NCI-H226 (cell line): Measurements from ENCODE around the gene EFEMP1.

Source experiments
- DNase-seq: peaks from one replicate; pipeline ENCODE4 v3.0.0-alpha.2; 2015

EFEMP1 gene, protein sequence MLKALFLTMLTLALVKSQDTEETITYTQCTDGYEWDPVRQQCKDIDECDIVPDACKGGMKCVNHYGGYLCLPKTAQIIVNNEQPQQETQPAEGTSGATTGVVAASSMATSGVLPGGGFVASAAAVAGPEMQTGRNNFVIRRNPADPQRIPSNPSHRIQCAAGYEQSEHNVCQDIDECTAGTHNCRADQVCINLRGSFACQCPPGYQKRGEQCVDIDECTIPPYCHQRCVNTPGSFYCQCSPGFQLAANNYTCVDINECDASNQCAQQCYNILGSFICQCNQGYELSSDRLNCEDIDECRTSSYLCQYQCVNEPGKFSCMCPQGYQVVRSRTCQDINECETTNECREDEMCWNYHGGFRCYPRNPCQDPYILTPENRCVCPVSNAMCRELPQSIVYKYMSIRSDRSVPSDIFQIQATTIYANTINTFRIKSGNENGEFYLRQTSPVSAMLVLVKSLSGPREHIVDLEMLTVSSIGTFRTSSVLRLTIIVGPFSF

DNA sequence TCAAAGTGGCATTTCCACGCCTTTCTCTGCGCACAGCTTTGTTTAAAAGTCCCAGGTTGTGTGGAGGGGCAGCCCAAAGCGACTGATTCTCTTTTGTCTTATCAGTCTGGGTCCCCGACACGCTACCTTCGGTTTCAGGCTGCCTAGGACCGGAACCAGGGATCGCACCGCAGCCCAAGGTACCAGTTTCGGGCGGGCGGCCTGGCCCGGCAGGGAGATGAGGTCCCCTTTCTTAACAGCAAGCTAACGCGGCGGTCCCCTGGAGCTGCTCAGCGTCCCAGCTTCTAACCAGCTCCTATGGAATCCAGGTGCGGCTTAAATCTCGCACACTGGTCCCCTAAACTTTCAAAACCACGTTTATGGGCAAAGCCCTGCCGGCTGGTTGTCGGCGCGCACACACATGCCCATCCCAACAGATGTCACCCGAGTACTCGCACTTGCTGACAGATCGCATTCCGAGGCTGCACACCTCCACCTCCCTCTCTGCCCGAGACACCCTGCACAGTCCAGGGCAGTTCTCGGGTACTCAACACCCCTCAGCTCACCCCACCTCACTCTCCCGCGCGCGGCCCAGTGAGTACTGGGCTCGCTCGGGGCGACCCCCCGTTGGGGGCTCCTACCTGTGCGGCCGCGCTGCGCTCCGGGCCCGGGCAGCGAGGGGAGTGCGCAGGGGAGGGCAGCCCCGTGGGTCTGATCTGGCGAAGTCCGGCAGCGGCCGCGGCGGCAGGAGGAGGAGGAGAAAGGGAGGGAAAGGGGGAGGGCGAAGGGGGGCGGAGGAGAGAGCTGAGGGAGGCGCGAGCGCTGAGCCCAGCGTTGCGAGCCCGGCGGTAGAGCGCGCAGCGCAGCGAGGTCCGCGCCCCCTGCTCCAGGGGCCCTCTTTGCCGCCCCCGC lies at the start of gene EFEMP1:
Gene EFEMP1, minus strand, starts transcription at position 692 of the 891 bp plus-strand sequence. CDS start 1,342 bp downstream, outside the sequence.
- peak; percentile 62 for DNase-seq

DNA sequence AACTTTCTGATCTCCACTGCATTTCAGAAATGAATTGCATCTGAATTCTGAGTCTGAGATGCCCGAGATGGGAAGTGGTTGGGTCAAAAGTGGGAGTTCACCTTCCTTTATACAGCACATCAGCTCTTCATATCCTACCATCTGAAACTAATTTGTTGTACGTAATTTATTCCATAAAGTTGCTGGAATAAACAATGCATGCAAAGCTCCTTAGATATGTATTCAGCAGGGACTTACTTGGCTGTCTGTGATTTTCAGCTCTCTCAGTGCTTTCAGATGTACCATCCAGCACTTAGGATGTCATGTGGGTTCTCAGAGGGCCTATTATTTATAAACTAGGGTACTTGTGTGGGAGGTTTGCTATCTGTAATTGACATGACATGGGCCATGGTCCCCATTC lies 46.9 kb upstream of the EFEMP1 start:
- no peak for DNase-seq

DNA sequence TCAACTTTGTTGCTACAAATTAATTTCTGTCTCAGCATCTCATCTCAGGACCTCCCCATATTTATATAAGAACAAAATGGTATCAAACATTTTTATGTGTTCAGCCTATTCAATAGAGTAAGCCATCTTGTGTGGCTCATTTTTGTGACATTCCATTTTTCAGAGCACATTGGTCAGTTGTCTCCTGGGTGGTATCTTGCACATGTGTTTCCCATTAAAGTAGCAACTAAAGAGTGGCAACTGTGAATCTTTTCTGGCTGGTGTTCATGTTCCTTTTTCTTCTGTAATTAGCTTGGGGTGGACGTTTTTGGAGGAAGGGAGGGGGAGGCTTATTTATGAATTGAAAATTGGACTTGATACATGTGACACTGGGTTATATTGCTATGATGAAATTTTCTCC lies 45.4 kb upstream of the EFEMP1 start:
- DNase-seq: no peak

DNA sequence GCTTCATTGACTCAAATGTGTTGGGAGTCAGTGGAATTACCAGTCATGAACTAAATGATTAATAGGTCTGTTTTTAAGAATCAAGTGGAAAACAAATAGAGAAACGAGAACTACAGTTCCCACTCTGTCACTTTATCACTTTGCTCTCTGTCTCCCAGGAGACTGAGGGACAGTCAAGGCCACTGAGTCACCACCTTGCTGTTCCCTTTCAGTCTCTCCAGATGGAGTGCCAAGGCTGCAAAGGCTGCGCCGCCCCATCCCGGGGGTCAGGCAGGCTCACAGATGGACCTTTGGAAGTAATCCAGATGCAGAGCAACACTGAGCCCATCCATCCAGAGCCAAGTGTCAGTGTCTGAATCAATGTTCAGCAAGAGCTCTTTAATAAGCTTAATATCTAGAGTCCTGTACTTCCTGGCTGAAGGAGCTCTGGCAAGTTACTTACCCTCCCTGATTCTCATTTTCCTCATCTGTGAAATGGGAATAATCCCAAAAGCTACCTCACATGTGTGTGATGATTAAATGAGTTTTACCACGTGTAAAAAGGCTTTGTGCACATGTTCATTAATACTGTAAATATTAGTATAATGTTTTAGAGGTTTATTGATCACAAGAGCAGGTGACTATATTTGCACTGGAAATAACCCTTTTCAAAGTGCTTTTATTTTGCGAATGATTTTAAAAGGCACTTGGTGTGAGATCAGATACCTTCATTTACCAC lies 43.0 kb upstream of the EFEMP1 start:
- no peak for DNase-seq

DNA sequence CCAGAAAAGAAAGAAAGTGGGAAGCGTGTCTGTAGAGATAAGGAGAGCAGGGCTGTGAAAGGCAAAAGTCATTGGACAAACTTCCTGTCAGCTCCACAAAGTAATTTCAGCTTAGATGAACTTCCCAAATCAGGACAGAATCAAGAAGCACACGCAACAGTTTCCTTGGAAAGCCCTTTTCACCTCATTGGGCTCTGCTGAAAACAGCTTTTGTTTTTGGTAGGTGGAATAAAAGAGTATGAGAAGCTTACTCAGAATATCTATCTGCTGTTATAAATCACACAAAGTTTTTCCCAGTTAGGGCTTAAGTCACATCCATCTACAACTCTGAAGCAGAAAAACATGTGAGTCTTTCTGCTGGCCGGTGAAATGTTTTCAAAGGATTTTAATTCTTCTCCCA lies 42.4 kb upstream of the EFEMP1 start:
- no peak for DNase-seq

DNA sequence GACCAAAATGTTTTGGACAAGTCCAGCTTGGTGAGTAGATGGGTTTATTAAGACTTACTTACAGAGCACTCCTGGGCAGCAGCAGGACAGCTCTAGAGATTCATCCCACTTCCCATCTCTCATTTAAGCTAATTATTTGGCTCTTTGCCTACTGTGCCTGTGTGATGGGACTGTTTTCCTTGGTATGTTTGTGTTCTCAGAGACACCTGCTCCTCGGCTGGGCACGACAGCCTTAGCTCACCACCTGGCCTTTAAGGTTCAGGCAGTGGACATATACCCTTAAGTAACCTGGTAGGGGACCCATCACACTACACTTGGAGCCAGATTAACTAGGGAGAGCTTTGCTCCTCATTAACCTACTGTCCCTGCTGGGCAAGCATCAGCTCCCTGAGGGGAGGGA lies 41.7 kb upstream of the EFEMP1 start:
- DNase-seq: no peak

DNA sequence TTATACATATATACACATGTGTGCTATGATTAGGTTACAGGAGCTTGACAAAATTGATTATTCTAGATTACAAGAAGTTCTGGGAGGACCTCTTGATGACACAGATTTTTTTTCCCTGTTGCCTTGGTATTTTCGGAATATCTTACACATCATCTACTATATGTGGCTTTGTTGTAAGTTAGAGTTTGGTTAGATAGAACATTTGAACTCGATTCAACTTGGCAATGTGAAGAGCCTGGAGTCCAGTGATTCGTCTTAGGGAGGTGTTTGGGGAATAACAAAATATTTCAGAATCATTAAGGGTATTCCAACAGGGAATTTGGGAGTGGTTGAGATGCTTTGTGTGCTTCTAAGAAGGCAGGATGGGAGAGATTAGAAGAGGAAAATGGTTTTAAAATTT lies 39.3 kb upstream of the EFEMP1 start:
- no peak for DNase-seq

DNA sequence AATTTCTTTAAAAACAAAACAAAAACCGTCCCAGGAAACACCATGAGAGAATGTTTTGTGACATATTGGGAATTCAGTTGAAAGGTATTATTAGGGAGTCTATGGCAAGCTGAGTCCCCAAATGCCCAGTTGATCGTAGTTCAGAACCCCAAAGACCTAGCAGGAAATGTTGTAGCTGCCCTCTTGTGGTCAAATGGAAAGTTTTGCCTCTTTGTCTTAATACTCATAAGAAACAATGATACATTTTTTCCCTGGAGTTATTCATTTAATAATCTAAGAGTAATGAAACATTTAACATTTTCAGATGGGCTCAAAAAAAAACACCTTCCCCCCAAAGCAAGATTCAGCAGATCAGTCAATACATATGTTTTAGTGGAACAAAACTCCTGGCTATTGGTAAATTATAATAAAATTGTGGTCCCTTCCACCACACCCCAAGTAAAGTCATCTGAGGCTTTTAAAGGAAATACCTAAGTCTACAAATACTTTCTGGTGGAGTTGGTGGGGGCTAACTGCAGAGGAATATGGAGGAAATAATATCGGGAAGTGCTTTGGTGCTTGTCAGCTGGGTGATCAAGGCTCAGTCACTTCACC lies 37.8 kb upstream of the EFEMP1 start:
- DNase-seq: peak; percentile 34

DNA sequence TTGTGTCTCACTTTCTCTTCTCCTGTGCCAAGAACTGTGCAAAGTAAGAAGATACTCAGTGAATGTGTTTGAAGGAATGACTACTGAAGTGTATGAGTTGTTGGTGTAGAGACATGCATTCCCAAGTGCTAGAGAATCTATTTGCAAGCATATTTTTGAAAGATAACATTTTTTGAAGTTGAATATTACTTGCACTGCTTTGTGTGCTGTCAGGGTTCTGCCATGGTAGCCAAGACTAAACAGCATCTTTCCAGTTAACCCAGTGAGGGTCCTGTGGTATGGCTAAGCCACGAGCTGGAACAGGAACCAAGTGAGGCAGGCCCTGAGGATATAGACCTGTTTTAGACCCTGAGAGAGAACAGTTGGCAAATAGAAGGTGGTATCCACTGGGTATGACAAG lies 35.2 kb upstream of the EFEMP1 start:
- no peak for DNase-seq

DNA sequence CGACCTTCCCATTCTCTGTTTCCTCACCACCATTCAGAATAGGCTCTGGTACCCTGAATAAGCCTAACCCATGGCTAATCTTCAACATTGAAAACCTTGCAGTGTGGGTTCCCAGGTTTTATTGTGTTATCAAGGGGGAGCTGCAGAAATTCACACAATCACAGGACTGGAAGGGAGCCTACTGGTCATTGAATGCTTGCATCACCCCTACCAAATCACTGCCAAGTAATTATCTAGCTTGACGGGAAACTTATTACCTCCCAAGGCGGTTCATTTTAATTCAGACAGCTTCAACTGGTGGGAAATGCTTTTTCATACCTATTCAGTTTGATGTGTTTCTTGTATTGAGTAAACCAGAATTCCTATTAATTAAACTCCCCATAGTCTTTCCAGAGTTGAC lies 33.6 kb upstream of the EFEMP1 start:
- DNase-seq: peak; percentile 40

DNA sequence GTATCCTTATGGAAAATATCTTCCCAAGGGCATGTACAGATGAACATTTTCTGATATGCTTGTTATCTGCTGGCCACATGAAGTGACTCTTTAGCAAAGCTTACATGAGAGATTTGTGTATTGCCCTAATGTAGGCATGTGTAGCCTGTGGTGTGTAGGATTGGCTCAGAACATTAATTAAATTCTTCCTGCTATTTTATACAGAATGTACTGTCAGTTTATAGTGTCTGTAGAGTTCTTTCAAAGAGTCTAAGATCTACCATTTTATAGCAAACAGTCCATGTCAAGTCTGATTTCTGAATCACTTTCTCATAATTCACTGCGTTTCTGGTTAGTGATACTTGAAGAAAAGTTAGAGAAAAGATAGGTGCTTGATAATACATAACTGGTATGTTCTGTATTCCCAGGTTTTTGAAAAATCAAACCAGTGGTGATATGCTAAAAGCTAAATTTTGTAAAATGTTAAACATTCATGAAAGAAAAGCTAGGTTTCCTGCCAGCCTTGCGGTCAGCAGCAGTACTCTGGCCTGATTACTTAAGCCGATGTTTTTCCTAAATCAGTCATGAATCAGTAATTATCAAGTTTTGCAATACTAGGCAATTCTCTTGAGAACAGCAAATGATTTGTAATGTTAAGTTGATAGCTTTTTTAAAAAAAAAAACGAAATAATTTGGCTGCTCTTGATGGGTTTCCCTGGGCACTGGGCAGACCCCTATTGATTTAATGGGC lies 30.9 kb upstream of the EFEMP1 start:
- no peak for DNase-seq

DNA sequence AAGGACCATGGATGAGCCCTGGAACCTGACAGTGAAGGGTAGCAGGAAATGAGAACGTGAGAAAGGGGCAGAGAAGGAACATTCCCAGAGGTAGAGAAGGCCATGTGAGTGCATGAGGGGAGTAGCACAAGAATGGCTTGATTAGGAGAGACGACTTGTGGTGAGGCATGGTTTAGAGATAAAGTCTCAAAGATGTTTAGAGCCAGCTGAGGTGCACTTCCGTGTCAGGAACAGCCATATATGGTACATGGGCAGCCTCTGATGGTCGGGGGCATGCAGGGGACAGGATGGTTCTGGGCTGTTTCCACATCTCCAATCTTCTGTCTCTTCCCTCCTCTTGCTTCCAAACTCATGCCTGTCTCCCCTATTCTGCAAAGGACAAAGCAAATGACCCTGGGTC lies 28.8 kb upstream of the EFEMP1 start:
- DNase-seq: no peak

DNA sequence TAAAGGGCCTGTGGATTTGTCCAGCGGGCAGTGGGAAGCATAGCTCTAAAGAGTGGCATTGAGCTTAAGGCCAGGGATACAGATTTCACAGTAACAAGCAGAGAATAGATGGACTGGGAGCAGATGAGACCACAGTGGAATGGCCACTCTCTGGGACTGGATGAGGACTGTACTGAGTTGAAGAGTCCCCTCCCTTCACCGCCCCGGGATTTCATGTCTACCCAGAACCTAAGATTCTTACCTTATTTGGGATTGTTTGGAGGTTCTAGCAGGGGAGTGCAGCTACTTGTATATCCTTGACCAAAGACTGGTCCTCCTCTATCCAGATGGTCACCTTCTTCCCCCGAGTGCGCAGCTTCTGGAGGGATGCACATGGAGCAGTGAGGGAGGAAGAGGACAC lies 28.0 kb upstream of the EFEMP1 start:
- DNase-seq: no peak

DNA sequence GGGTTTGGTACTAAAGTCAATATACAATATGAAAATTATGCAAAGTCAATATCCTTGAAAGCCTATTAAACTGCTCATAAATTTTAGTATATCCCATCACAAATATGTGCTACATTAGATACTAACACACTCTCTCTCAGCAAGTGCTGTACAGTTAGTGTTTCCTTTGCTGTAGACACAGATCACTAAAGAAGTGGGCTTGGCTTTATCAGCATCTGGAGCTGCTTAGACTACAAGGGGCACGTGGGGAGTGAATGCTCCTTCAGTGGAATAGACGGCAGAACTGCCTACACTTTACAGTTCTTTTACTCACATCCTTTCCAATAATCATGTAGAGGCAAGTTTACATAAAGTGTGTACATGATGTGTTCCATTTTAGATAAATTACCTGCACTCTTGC lies 26.0 kb upstream of the EFEMP1 start:
- DNase-seq: no peak

DNA sequence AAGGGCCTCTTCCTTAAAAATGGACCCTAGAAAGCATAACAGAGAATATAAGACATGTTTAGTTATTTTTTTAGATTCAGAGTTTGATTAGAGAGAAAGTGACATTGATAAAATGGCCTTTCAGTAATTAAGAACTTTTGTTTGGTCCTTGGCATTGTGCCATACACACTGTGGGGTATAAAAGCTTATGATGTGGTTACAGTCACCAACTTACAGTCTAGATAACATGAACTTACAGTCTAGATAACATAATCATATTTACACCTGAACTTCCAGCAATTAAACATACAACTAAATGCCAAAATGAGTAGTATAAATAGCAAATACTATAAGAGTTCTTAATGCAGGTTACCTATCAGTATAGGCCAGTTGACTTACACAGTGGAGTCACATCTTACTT lies 25.6 kb upstream of the EFEMP1 start:
- DNase-seq: no peak

DNA sequence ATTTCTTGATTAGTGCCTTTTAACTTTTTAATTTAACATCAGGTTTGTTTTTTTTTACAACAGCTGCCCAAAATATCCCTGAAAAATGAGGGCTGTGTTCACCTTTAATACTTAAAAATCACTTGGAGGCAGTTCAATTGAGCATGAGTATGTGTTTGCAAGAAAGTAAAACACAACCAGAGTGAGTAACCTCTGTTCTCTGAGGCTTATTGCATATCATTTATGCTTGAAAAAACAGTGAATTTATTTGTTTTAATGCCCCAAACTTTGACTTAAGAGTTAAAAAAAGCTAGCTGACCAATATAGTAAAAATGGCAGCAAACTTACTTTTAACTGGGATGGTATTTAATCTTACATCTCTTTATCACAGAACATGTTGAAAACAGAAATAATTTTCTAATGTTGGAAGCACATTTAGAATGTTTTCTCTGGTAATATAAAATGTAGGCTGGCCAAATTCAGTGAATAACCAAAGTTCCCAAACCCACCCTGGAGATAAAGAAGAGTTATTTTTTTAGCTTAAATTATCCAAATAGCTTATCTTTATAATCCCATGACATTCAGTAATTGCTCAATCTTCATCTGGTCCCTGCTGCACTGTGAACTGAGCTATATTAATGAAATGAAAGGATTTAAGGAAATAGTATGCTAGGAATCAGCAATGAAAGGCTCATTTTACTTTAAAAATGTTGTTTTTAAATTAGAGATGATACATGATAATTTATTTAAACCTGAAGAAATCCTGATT lies 24.8 kb upstream of the EFEMP1 start:
- DNase-seq: no peak

DNA sequence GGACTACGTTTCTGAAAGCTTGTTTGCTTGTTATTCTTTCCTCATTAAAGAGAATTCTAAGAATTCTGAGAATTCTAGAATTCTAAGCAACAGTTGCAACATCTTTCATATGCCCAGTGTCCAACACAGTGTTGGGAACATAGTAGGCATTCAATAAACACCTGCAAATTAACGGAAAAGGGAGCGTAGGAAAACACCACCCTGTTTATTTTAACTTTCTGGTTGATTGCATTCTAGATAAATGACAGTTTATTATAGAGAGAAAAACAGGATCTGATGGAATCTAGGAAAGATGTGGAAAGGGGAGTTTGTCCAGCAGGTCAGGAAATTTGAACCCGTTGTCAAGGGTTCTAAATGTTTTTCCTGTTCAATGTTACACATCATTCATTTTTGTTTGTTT lies 24.2 kb upstream of the EFEMP1 start:
- no peak for DNase-seq

DNA sequence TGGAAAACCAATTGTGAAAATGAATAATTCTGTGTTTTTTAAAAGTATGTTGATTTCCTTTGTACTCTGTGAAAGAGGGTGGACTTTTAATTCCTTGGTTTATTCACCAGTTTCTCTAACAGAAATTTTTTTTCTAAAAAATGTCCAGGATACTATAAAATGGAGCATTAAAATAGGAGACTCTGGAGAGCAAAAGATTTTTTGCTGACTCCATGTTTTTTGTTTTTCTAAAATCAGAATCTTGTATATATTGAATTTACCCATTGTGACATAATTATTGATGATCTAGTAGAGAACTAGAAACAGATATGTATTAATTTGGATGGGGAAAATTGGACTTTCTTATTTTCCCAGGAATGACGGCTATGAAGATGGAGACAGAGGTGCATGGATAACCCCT lies 23.2 kb upstream of the EFEMP1 start:
- no peak for DNase-seq

DNA sequence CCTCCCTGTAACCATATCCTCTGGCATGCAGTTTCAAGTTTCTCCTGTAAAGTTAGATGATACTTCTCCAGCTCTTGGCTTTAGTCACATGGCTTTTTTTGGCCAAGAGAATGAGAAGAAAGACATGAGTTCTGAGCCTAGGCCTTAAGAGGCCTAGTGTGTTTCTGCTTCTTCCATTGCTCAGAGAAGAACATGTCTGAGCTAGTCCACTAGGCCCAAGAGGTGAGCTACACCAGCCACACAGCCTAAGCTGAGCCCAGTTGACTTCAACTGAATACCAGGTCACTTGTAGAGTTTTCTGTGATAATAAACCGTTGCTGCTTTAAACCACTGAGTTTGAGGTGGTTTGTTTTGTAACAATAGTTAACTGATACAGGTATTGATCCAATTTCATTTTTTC lies 19.9 kb upstream of the EFEMP1 start:
- DNase-seq: no peak

DNA sequence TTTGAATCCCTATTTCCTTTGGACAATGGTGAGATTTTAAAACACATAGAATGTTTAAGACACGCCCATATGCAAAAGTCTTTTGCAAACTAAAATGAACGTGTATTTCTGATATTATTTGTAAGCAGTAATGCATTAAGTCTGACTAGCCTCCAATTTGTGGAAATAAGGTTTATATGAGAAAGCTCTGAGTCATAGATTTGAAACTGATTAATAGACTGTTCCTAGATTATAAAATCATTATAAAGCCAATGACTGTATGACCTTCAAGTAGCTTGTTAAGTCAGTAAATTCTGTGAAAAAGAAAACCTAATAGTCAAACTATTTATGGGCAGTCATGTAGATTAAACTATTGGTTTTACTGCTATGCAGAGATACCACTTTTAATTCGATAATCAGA lies 12.8 kb upstream of the EFEMP1 start:
- no peak for DNase-seq

DNA sequence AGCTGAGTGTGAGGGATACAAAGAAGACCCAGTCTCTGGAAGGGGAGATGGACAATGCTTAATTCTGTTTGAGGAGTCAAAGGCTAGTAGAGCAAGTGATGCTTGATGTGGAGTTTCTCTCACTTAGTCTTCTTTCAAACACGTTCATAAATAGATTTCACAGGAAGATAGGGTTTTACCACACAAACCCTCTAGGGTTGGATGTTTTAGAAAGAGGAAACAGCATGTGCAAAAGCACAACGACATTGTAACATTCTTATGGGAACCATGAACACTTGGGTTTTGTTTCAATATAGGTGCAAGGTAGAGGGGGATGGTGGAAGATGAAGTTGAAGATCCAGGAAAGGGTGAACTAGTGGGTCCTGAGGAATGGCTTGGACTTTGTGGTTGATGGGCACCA lies 10.8 kb upstream of the EFEMP1 start:
- DNase-seq: no peak
